GM12872 (cell line): Measurements from ENCODE around the gene EXOC3L1.

Experiments
- CTCF ChIP-seq: IDR thresholded peaks from 3 replicates; pipeline ENCODE4 v1.5.1; 2011; ENCODE audit warnings: low read depth, mild to moderate bottlenecking, low read length, moderate library complexity; ENCODE audit not compliant: insufficient read depth

EXOC3L1 gene

GRCh38 chr16:67206129-67206837 lies 16.3 kb upstream of the EXOC3L1 start:
- TF ChIP-seq CTCF: no peak

- no peak for TF ChIP-seq CTCF
Measured at GRCh38 chr16:67204076-67204475, 14.1 kb upstream of the EXOC3L1 start.

DNA sequence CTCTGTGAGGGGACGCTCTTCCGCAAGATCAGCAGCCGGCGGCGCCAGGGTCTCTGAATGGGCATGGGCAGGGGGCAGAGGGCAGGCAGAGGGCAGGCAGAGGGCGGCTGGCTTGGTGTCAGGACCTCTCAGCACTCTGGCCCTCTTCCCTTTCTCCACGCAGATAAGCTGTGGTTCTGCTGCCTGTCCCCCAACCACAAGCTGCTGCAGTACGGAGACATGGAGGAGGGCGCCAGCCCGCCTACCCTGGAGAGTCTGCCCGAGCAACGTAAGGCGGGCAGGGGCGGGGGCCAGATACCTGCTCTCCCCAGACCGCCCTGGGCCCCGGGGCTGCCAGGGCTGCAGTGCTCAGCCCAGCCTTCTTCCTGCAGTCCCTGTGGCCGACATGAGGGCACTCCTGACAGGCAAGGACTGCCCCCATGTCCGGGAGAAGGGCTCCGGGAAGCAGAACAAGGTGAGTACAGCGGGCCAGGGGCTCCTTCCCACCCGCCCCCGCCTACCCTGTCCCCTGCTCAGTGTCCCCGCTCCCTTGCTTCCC lies 13.1 kb upstream of the EXOC3L1 start:
- no peak for TF ChIP-seq CTCF

GRCh38 chr16:67202426-67202825 lies 12.5 kb upstream of the EXOC3L1 start:
- no peak for TF ChIP-seq CTCF

- TF ChIP-seq CTCF: no peak
Measured at GRCh38 chr16:67201411-67202345, 11.7 kb upstream of the EXOC3L1 start.

GRCh38 chr16:67200491-67200890 lies 10.6 kb upstream of the EXOC3L1 start:
- TF ChIP-seq CTCF: no peak

DNA sequence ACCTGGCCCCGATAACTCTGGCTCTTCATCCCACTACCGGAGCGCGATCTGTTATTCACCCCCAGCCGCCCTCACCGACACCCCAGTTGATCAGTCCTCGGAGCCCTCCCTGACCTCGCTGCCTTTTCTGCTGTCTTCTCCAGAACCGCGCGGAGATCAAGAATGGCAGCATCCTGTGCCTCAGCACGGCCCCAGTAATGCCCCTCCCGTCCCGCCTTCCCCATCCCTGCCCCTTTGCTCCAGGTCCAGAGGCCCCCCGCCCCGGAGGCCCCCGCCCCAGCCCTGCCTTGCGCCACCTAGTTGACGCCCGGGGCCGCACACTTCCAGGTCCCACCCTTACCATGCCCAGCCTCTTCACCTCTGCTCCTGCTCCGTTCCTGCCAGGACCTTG lies 9.9 kb upstream of the EXOC3L1 start:
- TF ChIP-seq CTCF: no peak
